Right atrium auricular region (tissue), 2 donors: ENCODE data around the gene CIC. TPM values are rescaled to one million over a fixed set of nuclear protein-coding genes. Genes with fewer than 3 reads are reported as not detected.

Experiments
- DNase-seq: peaks from one replicate; pipeline ENCODE4 v3.0.0-alpha.2; 2019; ENCODE audit warnings: low spot score
- H3K27ac ChIP-seq, 2 donors: fragments of 200-600 bp; sonication (generic); 1 replicate in 1 of 2; 2 replicates in 1 of 2; pipeline ENCODE4 v1.5.1; 2016 to 2019
- H3K27me3 ChIP-seq, 2 donors: fragments of 200-600 bp; sonication (generic); one replicate each; pipeline versions ENCODE4 v1.5.1 to v1.6.0; 2017 to 2019
- H3K36me3 ChIP-seq: fragments of 200-600 bp; sonication (generic); one replicate; pipeline ENCODE4 v1.5.1; 2016
- H3K4me1 ChIP-seq, 2 donors: fragments of 200-600 bp; sonication (generic); one replicate each; pipeline versions ENCODE4 v1.5.1 to v1.6.0; 2017 to 2019
- H3K4me3 ChIP-seq, 2 donors: fragments of 200-600 bp; sonication (generic); 1 replicate in 1 of 2; 2 replicates in 1 of 2; pipeline ENCODE4 v1.5.1; 2017 to 2019; ENCODE audit warnings: mild to moderate bottlenecking in 1 of 2, moderate library complexity in 1 of 2
- H3K9me3 ChIP-seq, 2 donors: fragments of 200-600 bp; sonication (generic); one replicate each; pipeline ENCODE4 v1.5.1; 2019
- CTCF ChIP-seq, 2 donors: fragments of 200-600 bp; sonication (generic); IDR thresholded peaks; one replicate each; pipeline ENCODE4 v1.5.1; 2019; ENCODE audit warnings: antibody characterized with exemption in 2 of 2
- total RNA-seq, 2 donors: library from RNA; depleted of rRNA; stranded (reverse); fragments of >200 nt; gene quantifications; one replicate each; pipeline ENCODE4 v1.1.0, GENCODE V29; 2016

CIC gene
- total RNA-seq, result 10 to 100 TPM; 27.4 to 53.5 TPM

GRCh38 chr19:42268704-42269477 lies at the start of gene CIC:
Gene CIC (plus strand): TSS chr19:42269252. CDS start chr19:42271784, 2,532 bp downstream.
- no peaks in the 10 kb centered on the region for H3K27me3 ChIP-seq
- H3K27ac ChIP-seq, result peak within 1 kb of the TSS; percentile 98 to 100
- no peaks in the 10 kb centered on the region for H3K9me3 ChIP-seq
- no peak for TF ChIP-seq CTCF (IDR thresholded peaks at IDR 0.05)
- H3K36me3 ChIP-seq, result peaks cover 20% of the 10 kb centered on the region
- peak; percentile 100 for DNase-seq
- peak within 1 kb of the TSS; percentile 72 to 94 for H3K4me3 ChIP-seq
- peaks cover 0 to 36% of the 10 kb centered on the region in 2 donors for H3K4me1 ChIP-seq

DNA sequence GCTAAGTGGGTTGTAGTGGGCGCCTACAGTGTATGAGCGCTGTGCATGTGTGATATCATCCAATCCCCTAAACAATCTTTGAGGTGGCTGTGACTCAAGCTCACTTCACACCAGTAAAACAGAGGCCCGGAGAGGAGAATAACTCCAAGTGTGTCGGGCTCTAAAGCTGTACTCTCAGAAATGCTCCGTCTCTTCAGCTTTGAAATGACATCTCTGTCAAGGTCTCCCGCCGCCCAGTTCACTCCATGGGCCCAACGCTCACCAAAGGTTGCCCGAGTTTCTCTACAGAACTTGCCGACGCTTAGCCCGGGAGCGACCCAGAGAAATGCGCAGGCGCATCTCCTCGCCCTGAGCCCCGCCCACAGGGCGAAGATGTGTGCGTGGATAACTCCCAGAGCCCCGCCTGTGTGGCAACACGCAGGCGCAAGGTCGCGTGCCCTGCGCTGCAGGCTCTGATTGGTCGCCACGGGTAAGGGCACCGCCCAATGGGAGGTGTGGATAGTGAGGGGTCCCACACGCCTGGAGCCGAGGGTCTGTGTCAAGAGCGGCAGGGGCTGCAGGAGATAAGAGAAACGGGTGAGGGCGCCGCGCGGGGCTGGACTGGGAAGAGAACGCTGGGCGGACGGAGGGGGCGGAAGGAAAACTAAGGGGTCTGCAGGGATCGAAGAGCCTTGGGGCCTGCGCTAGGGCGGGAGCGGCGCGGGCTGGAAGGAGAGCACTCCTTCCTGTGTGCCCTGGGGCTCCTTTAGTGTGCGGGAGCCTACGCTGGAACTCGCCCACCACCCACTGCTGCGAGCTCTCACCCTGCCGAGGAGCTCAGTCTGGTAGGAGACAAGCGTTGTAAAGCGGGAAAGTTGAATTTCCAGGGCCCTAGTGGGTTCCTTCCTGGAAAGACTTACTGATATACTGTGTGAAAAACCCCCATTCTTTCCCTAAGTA lies 49.0 kb upstream of the CIC start, which contains the start of gene ZNF526:
TSS of gene ZNF526 (plus strand) at position 501 of the 939 bp plus-strand sequence. CDS start 4,092 bp downstream, outside the sequence.
- no peak for TF ChIP-seq CTCF (IDR thresholded peaks at IDR 0.05)
- peak within 1 kb of the TSS; percentile 80 to 87 for H3K4me3 ChIP-seq
- H3K9me3 ChIP-seq, result no peaks in the 10 kb centered on the region
- peaks cover 10% of the 10 kb centered on the region for H3K36me3 ChIP-seq
- H3K4me1 ChIP-seq, result peaks cover 0 to 52% of the 10 kb centered on the region in 2 donors
- H3K27ac ChIP-seq, result peak within 1 kb of the TSS; percentile 84 to 93
- H3K27me3 ChIP-seq, result no peaks in the 10 kb centered on the region
- peak; percentile 98 for DNase-seq

DNA sequence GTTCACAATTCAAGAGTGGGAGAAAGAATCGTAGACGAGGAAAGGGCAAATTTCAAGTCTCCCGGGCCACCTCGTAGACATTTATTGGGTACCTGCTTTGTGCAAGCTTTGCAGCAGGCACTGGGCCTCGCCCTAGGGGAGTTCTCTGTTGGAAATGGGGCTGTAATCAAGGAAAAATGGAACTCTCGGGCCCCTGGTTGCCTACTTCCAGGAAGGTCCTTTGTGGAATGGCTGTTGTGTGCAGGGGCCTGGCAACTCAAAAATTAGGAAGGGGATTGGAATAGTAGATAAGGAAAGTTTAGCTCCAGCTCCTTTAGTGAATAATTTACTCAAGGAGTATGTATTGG lies 48.3 kb upstream of the CIC start:
- no peaks in the 10 kb centered on the region for H3K9me3 ChIP-seq
- no peak for DNase-seq
- peaks cover 16% of the 10 kb centered on the region for H3K36me3 ChIP-seq
- H3K4me3 ChIP-seq, result peak overlapping the region; percentile 80 to 87
- peak overlapping the region; percentile 84 to 93 for H3K27ac ChIP-seq
- H3K27me3 ChIP-seq, result no peaks in the 10 kb centered on the region
- peaks cover 0 to 47% of the 10 kb centered on the region in 2 donors for H3K4me1 ChIP-seq
- no peak for TF ChIP-seq CTCF (IDR thresholded peaks at IDR 0.05)

DNA sequence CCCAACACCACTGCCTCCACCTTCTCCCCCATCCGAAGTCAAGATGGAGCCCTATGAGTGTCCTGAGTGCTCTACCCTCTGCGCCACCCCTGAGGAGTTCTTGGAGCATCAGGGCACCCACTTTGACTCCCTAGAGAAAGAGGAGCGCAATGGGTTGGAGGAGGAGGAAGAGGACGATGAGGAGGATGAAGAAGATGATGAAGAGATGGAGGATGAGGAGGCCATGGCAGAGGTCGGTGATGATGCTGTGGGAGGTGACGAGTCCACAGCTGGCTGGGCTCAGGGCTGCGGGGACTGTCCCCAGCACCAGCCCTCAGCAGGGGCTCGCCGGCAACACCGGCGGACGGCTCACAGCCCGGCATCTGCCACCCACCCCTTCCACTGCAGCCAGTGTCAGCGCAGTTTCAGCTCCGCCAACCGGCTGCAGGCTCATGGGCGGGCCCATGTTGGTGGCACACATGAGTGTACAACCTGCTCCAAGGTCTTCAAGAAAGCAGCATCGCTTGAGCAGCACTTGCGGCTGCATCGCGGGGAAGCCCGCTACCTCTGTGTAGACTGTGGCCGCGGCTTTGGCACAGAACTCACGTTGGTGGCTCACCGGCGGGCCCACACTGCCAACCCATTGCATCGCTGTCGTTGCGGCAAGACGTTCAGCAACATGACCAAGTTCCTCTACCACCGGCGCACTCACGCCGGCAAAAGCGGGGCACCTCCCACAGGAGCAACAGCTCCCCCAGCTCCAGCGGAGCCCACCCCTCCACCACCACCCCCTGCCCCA lies 43.9 kb upstream of the CIC start:
- TF ChIP-seq CTCF (IDR thresholded peaks at IDR 0.05), result no peak
- no peak overlapping the region for H3K4me3 ChIP-seq
- no peaks in the 10 kb centered on the region for H3K27me3 ChIP-seq
- H3K9me3 ChIP-seq, result no peaks in the 10 kb centered on the region
- peaks cover 0 to 18% of the 10 kb centered on the region in 2 donors for H3K4me1 ChIP-seq
- peaks cover 36% of the 10 kb centered on the region for H3K36me3 ChIP-seq
- no peak for DNase-seq
- H3K27ac ChIP-seq, result no peak overlapping the region

- no peak for TF ChIP-seq CTCF (IDR thresholded peaks at IDR 0.05)
- no peaks in the 10 kb centered on the region for H3K9me3 ChIP-seq
- DNase-seq, result no peak
- H3K4me3 ChIP-seq, result no peak overlapping the region
- peaks cover 0 to 16% of the 10 kb centered on the region in 2 donors for H3K4me1 ChIP-seq
- H3K27me3 ChIP-seq, result no peaks in the 10 kb centered on the region
- H3K36me3 ChIP-seq, result peaks cover 41% of the 10 kb centered on the region
- H3K27ac ChIP-seq, result no peak overlapping the region
Observed at GRCh38 chr19:42225718-42226292, 43.2 kb upstream of the CIC start.
